Spinal cord (tissue), 10 donors: ENCODE measurements around the gene SPAG16. TPM values are rescaled to one million over a fixed set of nuclear protein-coding genes. Genes with fewer than 3 reads are reported as not detected.
A peak's percentile ranks its signal among the peaks of the same experiment; 100 is the strongest.

Source experiments
- DNase-seq, 6 donors: peaks; one replicate each; pipeline versions ENCODE4 v3.0.0 to v3.0.0-alpha.2; 2013 to 2015; ENCODE audit warnings: low spot score in 6 of 6, low read depth in 4 of 6
- H3K27ac ChIP-seq: one replicate; pipeline ENCODE4 v1.5.1; 2013; ENCODE audit warnings: low read depth, low read length, control low read depth
- H3K27me3 ChIP-seq: one replicate; pipeline ENCODE4 v1.6.1; 2013; ENCODE audit warnings: low read length; ENCODE audit not compliant: control insufficient read depth, insufficient read depth
- H3K36me3 ChIP-seq: one replicate; pipeline ENCODE4 v1.6.1; 2013; ENCODE audit warnings: low read length; ENCODE audit not compliant: control insufficient read depth, insufficient read depth
- H3K4me1 ChIP-seq: one replicate; pipeline ENCODE4 v1.6.1; 2013; ENCODE audit warnings: low read length; ENCODE audit not compliant: control insufficient read depth, insufficient read depth
- H3K4me3 ChIP-seq: one replicate; pipeline ENCODE4 v1.5.1; 2013; ENCODE audit warnings: low read depth, low read length, control low read depth
- H3K9me3 ChIP-seq: one replicate; pipeline ENCODE4 v1.6.1; 2013; ENCODE audit warnings: low read length; ENCODE audit not compliant: control insufficient read depth, insufficient read depth
- WGBS: methylation state at CpG from one replicate; pipeline ENCODE4 v1.1.5; 2013; ENCODE audit warnings: missing lambda C conversion rate; ENCODE audit not compliant: insufficient coverage; 5-methylcytosine and 5-hydroxymethylcytosine counted together
- polyA plus RNA-seq, 2 donors: library from polyadenylated mRNA; unstranded; fragments of 120-200 nt; gene quantifications; one replicate each; pipeline ENCODE4 v1.2.1, GENCODE V29; 2013; ENCODE audit not compliant: insufficient read length in 2 of 2
- total RNA-seq, 2 donors: library from RNA; depleted of rRNA in 1 of 2; stranded (reverse); fragments of 120-200 nt in 1 of 2; fragments of >200 nt in 1 of 2; gene quantifications; one replicate each; pipeline versions ENCODE4 v1.2.3 to v1.2.4, GENCODE V29; 2013 to 2014
- donor health status: healthy.

The SPAG16 gene
- total and polyA plus RNA-seq, 4 donors: 47.4 to 86.2 (median 74.2) TPM

DNA sequence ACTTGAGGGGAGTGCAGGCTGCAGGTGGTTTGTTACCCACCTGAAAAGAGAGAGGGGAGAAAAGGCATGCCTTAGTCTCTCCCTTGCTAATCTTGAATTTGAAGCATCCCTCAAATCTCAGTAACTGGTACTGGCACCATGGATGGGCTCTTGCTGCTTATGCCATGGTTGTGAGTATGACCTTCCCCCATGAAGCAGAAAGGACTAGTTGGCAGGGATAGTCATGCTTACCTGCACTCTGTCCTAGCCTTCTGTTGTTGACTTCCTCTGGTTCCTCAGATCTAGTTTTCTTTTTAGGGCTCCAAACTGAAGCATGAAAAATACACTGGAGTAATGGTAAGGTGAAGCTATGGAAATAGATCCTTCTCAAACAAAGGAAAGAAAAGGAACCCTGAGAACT is 191.2 kb downstream of the SPAG16 start:
- no peaks in the 10 kb centered on the region for H3K27me3 ChIP-seq
- no peaks in the 10 kb centered on the region for H3K4me1 ChIP-seq
- H3K36me3 ChIP-seq: no peaks in the 10 kb centered on the region
- H3K27ac ChIP-seq: no peak overlapping the region
- no peak overlapping the region for H3K4me3 ChIP-seq
- peaks cover 10% of the 10 kb centered on the region for H3K9me3 ChIP-seq
- no peak for DNase-seq

GRCh38 chr2:213476641-213477040 is 192.4 kb downstream of the SPAG16 start:
- H3K4me3 ChIP-seq: no peak overlapping the region
- H3K27ac ChIP-seq: no peak overlapping the region
- WGBS: 93% methylated on average over 2 of the region's 4 CpGs
- H3K36me3 ChIP-seq: no peaks in the 10 kb centered on the region
- peaks cover 10% of the 10 kb centered on the region for H3K9me3 ChIP-seq
- H3K4me1 ChIP-seq: no peaks in the 10 kb centered on the region
- no peaks in the 10 kb centered on the region for H3K27me3 ChIP-seq
- no peak for DNase-seq

- Histone ChIP-seq H3K27ac (no peak overlapping the region), H3K27me3 (no peaks in the 10 kb centered on the region)
Measured at GRCh38 chr2:213490087-213490486, 205.8 kb downstream of the SPAG16 start.

GRCh38 chr2:213491376-213491775 is 207.1 kb downstream of the SPAG16 start:
- no peaks in the 10 kb centered on the region for H3K9me3 ChIP-seq
- no peaks in the 10 kb centered on the region for H3K36me3 ChIP-seq
- DNase-seq: no peak
- H3K27me3 ChIP-seq: no peaks in the 10 kb centered on the region
- H3K27ac ChIP-seq: no peak overlapping the region
- no peak overlapping the region for H3K4me3 ChIP-seq
- WGBS: no CpG with 5 or more reads among the region's 1 CpG
- H3K4me1 ChIP-seq: no peaks in the 10 kb centered on the region

More at GRCh38 chr2:213490087-213490486, 205.8 kb downstream of the SPAG16 start:
- H3K4me1 ChIP-seq: no peaks in the 10 kb centered on the region
- no peak overlapping the region for H3K4me3 ChIP-seq
- DNase-seq: peak in 2 of 6 donors; percentile 31 to 53
- no peaks in the 10 kb centered on the region for H3K36me3 ChIP-seq
- no peaks in the 10 kb centered on the region for H3K9me3 ChIP-seq

- Histone ChIP-seq H3K4me1 (no peaks in the 10 kb centered on the region), H3K36me3 (no peaks in the 10 kb centered on the region), H3K27ac (no peak overlapping the region), H3K4me3 (no peak overlapping the region), H3K27me3 (no peaks in the 10 kb centered on the region), H3K9me3 (no peaks in the 10 kb centered on the region)
- 56% methylated on average over 1 of the region's 2 CpGs for WGBS
- DNase-seq: no peak
Measured at GRCh38 chr2:213496226-213496625, 212.0 kb downstream of the SPAG16 start.

- WGBS: no CpG with 5 or more reads among the region's 1 CpG
- Histone ChIP-seq H3K4me3 (no peak overlapping the region), H3K27ac (no peak overlapping the region), H3K9me3 (no peaks in the 10 kb centered on the region), H3K27me3 (no peaks in the 10 kb centered on the region), H3K36me3 (no peaks in the 10 kb centered on the region), H3K4me1 (no peaks in the 10 kb centered on the region)
- DNase-seq: no peak
Measured at GRCh38 chr2:213500881-213501280, 216.6 kb downstream of the SPAG16 start.

GRCh38 chr2:213524164-213524563 is 239.9 kb downstream of the SPAG16 start:
- Histone ChIP-seq H3K4me3 (no peak overlapping the region), H3K27ac (no peak overlapping the region), H3K9me3 (peaks cover 9% of the 10 kb centered on the region), H3K36me3 (no peaks in the 10 kb centered on the region), H3K27me3 (no peaks in the 10 kb centered on the region), H3K4me1 (no peaks in the 10 kb centered on the region)
- no peak for DNase-seq

DNA sequence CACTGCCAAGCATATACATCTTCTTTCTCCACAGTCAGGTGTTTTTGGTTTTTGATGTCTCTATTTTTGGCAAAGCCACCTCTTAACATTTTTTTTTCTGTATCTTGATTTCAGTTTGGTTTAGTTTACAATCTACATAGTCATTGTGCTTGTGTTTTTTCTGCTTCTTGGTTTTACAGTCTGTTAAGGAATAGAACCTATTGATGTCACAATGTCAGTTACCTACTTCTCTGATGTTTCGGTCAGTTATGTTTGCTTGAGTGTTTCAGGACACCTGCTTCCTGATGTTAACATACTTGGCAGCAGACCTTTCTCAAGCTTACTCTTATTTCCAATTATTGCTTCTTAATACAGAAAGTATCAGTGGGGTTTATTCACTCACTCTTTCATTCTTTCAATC is 253.3 kb downstream of the SPAG16 start:
- Histone ChIP-seq H3K27ac (no peak overlapping the region), H3K27me3 (no peaks in the 10 kb centered on the region), H3K4me3 (no peak overlapping the region), H3K36me3 (no peaks in the 10 kb centered on the region), H3K4me1 (no peaks in the 10 kb centered on the region), H3K9me3 (no peaks in the 10 kb centered on the region)
- WGBS: no CpG with 5 or more reads among the region's 1 CpG
- DNase-seq: no peak

DNA sequence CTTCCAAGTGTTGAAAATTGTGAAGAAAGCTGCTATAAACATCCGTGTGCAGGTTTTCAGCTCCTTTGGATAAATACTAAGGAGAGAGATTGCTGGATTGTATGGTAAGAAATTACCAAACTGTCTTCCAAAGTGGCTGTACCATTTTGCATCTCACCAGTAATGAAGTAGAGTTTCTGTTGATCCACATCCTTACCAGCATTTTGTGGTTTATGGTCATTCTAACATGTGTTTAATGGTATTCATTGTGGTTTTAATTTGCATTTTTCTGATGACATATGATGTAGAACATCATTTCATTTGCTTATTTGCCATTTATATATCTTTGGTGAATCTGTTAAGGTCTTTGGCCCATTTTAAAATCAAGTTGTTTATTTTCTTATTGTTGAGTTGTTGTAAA is 260.7 kb downstream of the SPAG16 start:
- no CpG with 5 or more reads among the region's 1 CpG for WGBS
- H3K9me3 ChIP-seq: no peaks in the 10 kb centered on the region

GRCh38 chr2:213545481-213545880 is 261.2 kb downstream of the SPAG16 start:
- no peaks in the 10 kb centered on the region for H3K4me1 ChIP-seq
- no peaks in the 10 kb centered on the region for H3K9me3 ChIP-seq
- WGBS: no CpG with 5 or more reads among the region's 2 CpGs
- DNase-seq: no peak
- no peaks in the 10 kb centered on the region for H3K27me3 ChIP-seq
- H3K4me3 ChIP-seq: no peak overlapping the region
- H3K27ac ChIP-seq: no peak overlapping the region
- no peaks in the 10 kb centered on the region for H3K36me3 ChIP-seq

More for the DNA sequence above, 260.7 kb downstream of the SPAG16 start:
- H3K4me1 ChIP-seq: no peaks in the 10 kb centered on the region
- H3K4me3 ChIP-seq: no peak overlapping the region
- no peaks in the 10 kb centered on the region for H3K36me3 ChIP-seq
- DNase-seq: no peak
- H3K27ac ChIP-seq: no peak overlapping the region
- H3K27me3 ChIP-seq: no peaks in the 10 kb centered on the region
